NCI-H2171 (cell line): Measurements from ENCODE around the gene AP3D1.

Experiments used
- DNase-seq: peaks from one replicate; lab custom pipeline; 2025; lab: John Stamatoyannopoulos, UW

Gene AP3D1

GRCh38 chr19:2084993-2085720 lies 66.2 kb downstream of the AP3D1 start:
- no peak for DNase-seq

GRCh38 chr19:2083174-2083854 lies 68.1 kb downstream of the AP3D1 start:
- DNase-seq: no peak

DNA sequence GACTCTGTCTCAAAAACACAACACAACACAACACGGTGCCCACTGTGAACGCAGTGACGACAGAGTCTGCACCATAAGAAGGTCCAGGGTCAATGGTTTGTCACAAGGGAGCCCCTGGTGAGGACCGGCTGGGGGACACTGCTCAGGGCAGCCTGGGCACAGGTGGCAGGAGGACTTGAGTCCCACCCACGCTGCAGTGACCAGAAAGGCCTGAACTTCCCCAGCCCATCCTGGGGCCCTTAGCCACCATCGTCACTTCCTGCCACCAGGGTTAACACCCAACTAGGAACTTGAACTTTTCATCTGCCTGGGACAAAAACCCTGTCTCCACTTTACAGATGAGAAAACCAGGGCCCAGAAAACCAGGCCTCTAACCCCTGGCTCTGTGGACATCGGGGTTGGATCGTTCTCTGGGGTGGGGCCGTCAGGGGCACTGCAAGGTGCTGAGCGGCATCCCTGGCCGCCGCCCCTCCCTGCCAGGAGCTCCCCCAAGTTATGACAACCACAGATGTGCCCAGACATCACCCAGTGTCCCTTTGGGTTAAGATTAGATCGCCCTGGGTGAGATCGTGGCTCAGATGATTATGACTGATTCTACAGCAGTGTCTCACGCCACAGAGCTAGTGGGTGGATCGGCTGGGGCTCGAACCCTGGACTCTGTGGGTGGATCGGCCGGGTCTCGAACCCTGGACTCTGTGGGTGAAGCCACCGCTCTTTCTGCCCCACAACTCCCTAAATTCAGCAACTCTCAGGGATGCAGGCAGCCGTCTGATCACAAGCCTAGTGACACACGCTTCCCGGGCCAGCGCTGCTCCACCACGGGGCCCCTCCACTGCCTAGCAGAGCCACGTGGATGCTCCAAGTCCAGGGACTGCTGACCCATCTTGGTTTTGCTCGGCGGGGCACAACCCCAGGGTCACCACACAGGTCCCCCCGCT lies 69.2 kb downstream of the AP3D1 start:
- DNase-seq: no peak

GRCh38 chr19:2080336-2080988 lies 70.9 kb downstream of the AP3D1 start:
- DNase-seq: no peak

DNA sequence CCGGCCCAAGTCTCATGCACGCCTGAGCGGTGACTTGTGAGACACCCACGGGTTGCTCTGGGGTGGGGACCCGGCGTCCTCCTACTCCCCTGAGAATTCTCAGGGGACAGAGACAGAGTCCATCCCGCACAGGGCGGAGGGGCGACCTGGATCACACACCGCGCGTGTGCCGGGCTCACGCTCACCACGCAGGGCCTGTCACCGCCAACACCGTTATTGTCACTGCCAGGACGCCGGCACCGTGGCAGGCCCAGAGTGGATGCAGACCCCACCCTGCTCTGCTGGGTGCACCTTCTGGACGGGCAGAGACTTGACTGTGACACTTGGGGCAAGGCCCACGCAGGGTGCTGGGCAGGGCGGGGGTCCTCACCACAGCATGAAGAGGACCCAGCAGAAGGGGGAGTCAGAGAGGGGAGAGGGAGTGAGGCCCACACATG lies 71.5 kb downstream of the AP3D1 start:
- no peak for DNase-seq

GRCh38 chr19:2079076-2079864 lies 72.1 kb downstream of the AP3D1 start:
- no peak for DNase-seq

DNA sequence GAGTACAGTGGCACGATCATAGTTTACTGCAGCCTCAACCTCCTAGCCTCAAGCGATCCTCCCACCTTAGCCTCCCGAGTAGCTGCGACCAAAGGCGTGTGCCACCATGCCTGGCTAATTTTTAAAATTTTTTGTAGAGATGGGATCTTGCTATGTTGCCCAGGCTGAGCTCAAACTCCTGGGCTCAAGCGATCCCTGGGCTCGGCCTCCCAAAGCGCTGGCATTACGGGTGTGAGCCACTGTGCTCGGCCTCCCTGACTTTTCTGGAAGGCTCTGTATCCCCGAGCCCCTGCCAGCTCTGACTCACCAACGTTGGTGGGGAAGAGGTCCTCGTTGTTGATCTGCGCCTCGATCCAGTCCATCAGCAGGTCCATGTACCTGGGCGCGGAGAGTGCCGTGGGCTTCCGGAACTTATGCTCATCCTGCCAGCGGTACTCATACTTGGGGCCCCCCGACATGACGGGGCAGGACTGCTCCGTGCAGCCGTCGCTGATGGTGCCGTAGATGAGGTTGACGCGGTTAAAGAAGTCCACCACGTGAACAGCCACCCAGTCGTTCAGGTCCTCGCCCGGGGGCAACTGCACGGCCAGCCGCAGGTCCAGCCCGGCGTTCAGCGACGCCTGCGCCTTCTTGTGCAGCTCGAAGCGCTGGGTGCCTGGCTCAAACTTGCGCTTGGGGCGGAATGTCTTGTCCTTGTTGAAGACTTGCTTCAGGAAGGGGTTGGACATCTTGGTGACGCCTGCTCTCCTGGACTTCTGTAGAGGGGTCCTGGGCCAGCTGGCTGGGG lies 73.3 kb downstream of the AP3D1 start:
- DNase-seq: no peak

- DNase-seq: no peak
These were observed 74.0 kb downstream of the AP3D1 start for GRCh38 chr19:2077398-2077797.

DNA sequence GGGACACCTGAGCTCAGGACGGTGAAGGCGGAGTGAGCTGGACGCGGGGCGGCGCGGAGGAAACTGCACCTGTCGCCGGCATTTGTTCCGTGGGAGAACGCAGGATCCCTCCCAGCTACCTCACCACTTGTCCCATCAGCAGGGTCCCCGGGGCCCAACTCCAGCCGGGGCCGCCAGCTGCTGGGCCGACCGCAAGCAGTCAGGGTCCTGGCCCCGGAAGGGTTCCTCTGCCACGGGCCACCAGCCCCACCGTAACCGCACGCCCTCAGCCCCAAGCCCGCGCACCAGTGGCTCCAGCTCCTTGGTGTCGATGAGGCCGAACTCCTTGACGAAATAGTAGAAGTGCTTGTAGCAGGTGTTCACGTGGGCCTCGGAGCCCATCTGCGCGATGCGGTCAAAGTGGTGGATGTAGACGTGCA lies 74.8 kb downstream of the AP3D1 start:
- no peak for DNase-seq

GRCh38 chr19:2072757-2073551 lies 78.4 kb downstream of the AP3D1 start:
- no peak for DNase-seq

- no peak for DNase-seq
These were observed 80.2 kb downstream of the AP3D1 start for GRCh38 chr19:2070986-2071673.

DNA sequence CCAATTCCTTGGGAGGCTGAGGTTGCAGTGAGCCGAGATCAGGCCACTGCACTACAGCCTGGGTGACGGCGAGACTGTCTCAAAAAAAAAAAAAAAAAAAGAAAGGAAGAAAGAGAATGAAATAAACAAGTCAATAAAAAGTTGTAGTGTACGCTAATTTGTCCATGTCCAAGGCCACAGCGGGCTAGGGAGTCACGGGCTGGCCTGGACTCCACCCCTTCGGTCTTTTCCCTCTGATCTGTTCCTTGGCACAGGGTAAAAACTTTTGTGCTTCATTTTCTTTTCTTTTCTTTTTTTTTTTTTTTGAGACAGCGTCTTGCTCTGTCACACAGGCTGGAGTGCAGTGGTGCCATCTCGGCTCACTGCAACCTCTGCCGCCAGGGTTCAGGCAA lies 80.9 kb downstream of the AP3D1 start:
- DNase-seq: no peak

DNA sequence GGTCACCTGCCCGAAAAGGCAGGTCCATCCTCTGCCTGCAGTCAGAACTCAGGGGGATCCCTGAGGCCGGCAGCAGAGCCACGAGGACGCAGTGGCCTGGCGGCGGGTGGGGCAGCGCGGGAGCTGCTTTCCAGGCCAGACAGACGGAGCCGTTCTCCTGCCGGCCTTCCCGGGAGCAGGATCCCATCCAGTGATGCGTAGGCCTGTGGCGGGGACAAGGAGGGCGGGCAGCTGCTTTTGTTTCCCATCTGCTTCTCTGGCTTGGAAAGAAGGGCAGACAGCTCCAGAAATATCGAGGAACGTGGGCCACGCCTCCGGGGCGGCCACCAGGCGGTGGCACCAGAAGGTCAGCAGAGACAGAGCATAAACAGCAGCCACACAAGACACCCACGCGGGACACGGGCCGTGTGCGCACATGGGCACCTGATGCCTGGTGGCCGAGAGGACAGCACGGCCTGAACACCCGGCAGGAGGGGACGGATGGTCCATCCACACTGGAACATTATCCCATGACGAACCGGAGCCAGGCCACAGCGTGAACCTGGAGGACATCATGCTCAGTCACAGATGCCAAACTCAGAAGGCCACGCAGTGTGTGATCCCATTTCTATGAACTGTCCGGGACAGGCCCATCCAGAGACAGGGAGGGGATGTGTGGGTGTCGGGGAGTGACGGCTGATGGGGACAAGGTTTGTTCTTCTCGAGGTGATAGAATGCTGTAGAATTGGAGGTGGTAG lies 86.4 kb downstream of the AP3D1 start:
- DNase-seq: no peak

- DNase-seq: no peak
These were observed 87.0 kb downstream of the AP3D1 start for GRCh38 chr19:2064395-2064787.

DNA sequence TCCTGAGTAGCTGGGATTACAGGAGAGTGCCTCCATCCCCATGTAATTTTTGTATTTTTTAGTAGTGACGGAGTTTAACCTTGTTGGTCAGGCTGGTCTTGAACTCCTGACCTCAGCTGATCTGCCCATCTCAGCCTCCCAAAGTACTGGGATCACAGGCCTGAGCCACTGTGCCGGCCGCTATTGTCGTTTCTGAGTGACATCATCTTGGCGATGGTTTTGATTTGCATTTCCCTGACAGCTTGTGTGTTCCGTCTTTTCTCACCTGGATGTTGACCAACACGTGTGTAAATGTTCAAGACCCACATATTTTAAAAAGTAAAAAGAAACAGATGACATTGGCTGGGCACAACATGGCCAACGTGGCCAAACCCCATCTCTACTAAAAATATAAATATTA lies 87.5 kb downstream of the AP3D1 start:
- no peak for DNase-seq

DNA sequence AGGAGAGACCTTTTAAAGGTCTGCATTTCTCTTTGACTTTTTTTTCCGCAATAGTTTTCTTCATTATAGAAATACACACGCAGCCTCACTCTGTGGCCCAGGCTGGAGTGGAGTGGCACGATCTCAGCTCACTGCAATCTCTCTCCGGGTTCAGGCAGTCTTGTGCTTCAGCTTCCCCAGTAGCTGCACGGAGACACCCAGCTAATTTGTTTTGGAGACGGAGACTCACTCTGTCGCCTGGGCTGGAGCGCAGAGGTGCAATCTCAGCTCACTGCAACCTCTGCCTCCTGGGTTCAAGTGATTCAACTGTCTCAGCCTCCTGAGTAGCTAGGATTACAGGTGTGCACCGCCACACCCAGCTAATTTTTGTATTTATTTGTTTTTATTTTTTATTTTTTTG lies 88.6 kb downstream of the AP3D1 start:
- no peak for DNase-seq

- no peak for DNase-seq
These were observed 89.0 kb downstream of the AP3D1 start for GRCh38 chr19:2062389-2062729.
